ENCODE results near the gene SERPINB1.

- TF ChIP-seq CTCF (IDR thresholded peaks at IDR 0.05 in 8 of 11, conservative IDR thresholded peaks at IDR 0.05 in 3 of 11) (no peak), POLR2AphosphoS5 (IDR thresholded peaks at IDR 0.05) (peak in 1 of 3 donors; percentile 47)
Measured at GRCh38 chr6:2870046-2870636, 28.5 kb upstream of the SERPINB1 start.
